SK-N-SH (cell line): ENCODE data around the gene LYL1.

ENCODE experiments used
- CTCF ChIP-seq: fragments of 200-600 bp; sonication (generic); IDR thresholded peaks from 2 replicates; pipeline ENCODE4 v1.6.1; 2017; ENCODE audit warnings: antibody characterized with exemption, mild to moderate bottlenecking, moderate library complexity
- EP300 ChIP-seq, 2 experiments: IDR thresholded peaks; 2 replicates each; pipeline versions ENCODE4 v1.4.0 to v1.6.1; 2012; ENCODE audit warnings: borderline replicate concordance in 1 of 2, low read depth in 1 of 2, low read length in 1 of 2
- JUND ChIP-seq: IDR thresholded peaks from 2 replicates; pipeline ENCODE4 v1.4.0; 2012
- MAX ChIP-seq: IDR thresholded peaks from 2 replicates; pipeline ENCODE4 v1.4.0; 2012; ENCODE audit warnings: low read depth
- PBX3 ChIP-seq: IDR thresholded peaks from 2 replicates; pipeline ENCODE4; 2012
- POLR2AphosphoS5 ChIP-seq: IDR thresholded peaks from 2 replicates; pipeline ENCODE4 v1.6.1; 2012; ENCODE audit warnings: low read depth, low read length
- RCOR1 ChIP-seq: fragments of 150-350 bp; IDR thresholded peaks from 2 replicates; pipeline ENCODE4 v1.6.1; 2017; ENCODE audit warnings: antibody characterized with exemption, low read length
- REST ChIP-seq: IDR thresholded peaks from 2 replicates; pipeline ENCODE4 v1.6.1; 2012; ENCODE audit warnings: mild to moderate bottlenecking, low read depth, low read length, moderate library complexity
- SIN3A ChIP-seq: IDR thresholded peaks from 2 replicates; pipeline ENCODE4 v1.6.1; 2012; ENCODE audit warnings: low read depth, mild to moderate bottlenecking, low read length, moderate library complexity, borderline replicate concordance
- SMC3 ChIP-seq: IDR thresholded peaks from 2 replicates; pipeline ENCODE4 v1.6.1; 2012; ENCODE audit warnings: low read depth, low read length, improper control_type of control experiment
- TEAD4 ChIP-seq: IDR thresholded peaks from 2 replicates; pipeline ENCODE4 v1.4.0; 2012; ENCODE audit warnings: mild to moderate bottlenecking, borderline replicate concordance; ENCODE audit not compliant: insufficient read depth

- no peak for TF ChIP-seq CTCF
- TF ChIP-seq JUND, result no peak
- no peak for TF ChIP-seq REST
- no peak for TF ChIP-seq EP300 (IDR thresholded peaks at IDR 0.05; ENCODE audit: borderline replicate concordance in 1 of 2, low read depth in 1 of 2, low read length in 1 of 2)
- no peak for TF ChIP-seq MAX
- TF ChIP-seq SMC3, result no peak
- TF ChIP-seq RCOR1, result no peak
- no peak for TF ChIP-seq PBX3
- no peak for TF ChIP-seq SIN3A
- no peak for TF ChIP-seq TEAD4
- no peak for TF ChIP-seq POLR2AphosphoS5
Measured at GRCh38 chr19:13057147-13057572, 45.5 kb downstream of the LYL1 start.
